Stomach smooth muscle (tissue), 2 donors: Measurements from ENCODE around the gene ARFGEF2.

Source experiments
- H3K27ac ChIP-seq: one replicate; pipeline ENCODE4 v1.7.0; 2013; ENCODE audit warnings: mild to moderate bottlenecking, low read length, inconsistent platforms
- H3K27me3 ChIP-seq, 2 donors: one replicate each; pipeline ENCODE4 v1.7.0; 2013; ENCODE audit warnings: low read length in 2 of 2; ENCODE audit not compliant: insufficient read depth in 2 of 2, control insufficient read depth in 1 of 2
- H3K36me3 ChIP-seq, 2 donors: one replicate each; pipeline ENCODE4 v1.7.0; 2013; ENCODE audit warnings: low read length in 2 of 2; ENCODE audit not compliant: control insufficient read depth in 2 of 2, insufficient read depth in 2 of 2
- H3K4me1 ChIP-seq: one replicate; pipeline ENCODE4 v1.7.0; 2013; ENCODE audit warnings: low read length; ENCODE audit not compliant: control insufficient read depth, insufficient read depth
- H3K4me3 ChIP-seq, 2 donors: one replicate each; pipeline ENCODE4 v1.7.0; 2013; ENCODE audit warnings: low read length in 2 of 2
- H3K9ac ChIP-seq, 2 donors: one replicate each; pipeline ENCODE4 v1.7.0; 2013; ENCODE audit warnings: low read length in 2 of 2, mild to moderate bottlenecking in 1 of 2
- H3K9me3 ChIP-seq, 2 donors: one replicate each; pipeline ENCODE4 v1.7.0; 2013; ENCODE audit warnings: low read length in 2 of 2; ENCODE audit not compliant: control insufficient read depth in 2 of 2
- donor health status: healthy.
- donor health status: Pancreatic carcinoma.

The ARFGEF2 gene

GRCh38 chr20:48916699-48917098, 4.8 kb upstream of the ARFGEF2 start:
- H3K9ac ChIP-seq: no peak overlapping the region
- peaks cover 0 to 2% of the 10 kb centered on the region in 2 donors for H3K27me3 ChIP-seq
- no peaks in the 10 kb centered on the region for H3K9me3 ChIP-seq
- H3K4me3 ChIP-seq: no peak overlapping the region
- H3K27ac ChIP-seq: no peak overlapping the region
- no peaks in the 10 kb centered on the region for H3K4me1 ChIP-seq
- no peaks in the 10 kb centered on the region for H3K36me3 ChIP-seq

DNA sequence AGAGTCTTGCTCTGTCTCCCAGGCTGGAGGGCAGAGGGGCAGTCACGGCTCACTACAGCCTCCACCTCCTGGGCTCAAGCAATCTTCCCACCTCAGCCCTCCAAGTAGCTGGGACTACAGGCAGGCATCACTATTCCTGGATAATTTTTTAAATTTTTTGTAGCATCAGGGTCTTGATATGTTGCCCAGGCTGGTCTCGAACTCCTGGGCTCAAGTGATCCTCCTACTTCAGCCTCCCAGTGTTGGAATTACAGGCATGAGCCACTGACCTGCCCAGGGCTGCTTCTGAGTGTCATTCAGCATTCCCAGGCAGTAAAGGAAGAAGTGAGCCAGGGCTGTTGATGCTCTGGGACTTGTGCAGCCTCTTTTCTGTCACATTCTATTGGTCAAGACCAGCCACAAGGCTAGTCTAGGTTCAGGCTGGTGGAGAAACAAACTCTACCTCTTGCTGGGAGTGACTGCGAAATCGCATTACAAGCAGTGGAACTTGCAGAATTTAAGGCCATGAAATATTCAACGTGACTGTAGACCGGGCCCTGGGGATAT, 2.1 kb upstream of the ARFGEF2 start:
- no peaks in the 10 kb centered on the region for H3K27me3 ChIP-seq
- no peaks in the 10 kb centered on the region for H3K9me3 ChIP-seq
- no peak overlapping the region for H3K4me3 ChIP-seq
- H3K4me1 ChIP-seq: peaks cover 9% of the 10 kb centered on the region
- H3K27ac ChIP-seq: no peak overlapping the region
- H3K36me3 ChIP-seq: no peaks in the 10 kb centered on the region
- H3K9ac ChIP-seq: no peak overlapping the region

GRCh38 chr20:48919882-48920526, 1.5 kb upstream of the ARFGEF2 start:
- H3K4me1 ChIP-seq: peaks cover 9% of the 10 kb centered on the region
- no peaks in the 10 kb centered on the region for H3K27me3 ChIP-seq
- no peaks in the 10 kb centered on the region for H3K9me3 ChIP-seq
- H3K36me3 ChIP-seq: no peaks in the 10 kb centered on the region
- H3K27ac ChIP-seq: no peak overlapping the region
- no peak overlapping the region for H3K4me3 ChIP-seq
- H3K9ac ChIP-seq: no peak overlapping the region

DNA sequence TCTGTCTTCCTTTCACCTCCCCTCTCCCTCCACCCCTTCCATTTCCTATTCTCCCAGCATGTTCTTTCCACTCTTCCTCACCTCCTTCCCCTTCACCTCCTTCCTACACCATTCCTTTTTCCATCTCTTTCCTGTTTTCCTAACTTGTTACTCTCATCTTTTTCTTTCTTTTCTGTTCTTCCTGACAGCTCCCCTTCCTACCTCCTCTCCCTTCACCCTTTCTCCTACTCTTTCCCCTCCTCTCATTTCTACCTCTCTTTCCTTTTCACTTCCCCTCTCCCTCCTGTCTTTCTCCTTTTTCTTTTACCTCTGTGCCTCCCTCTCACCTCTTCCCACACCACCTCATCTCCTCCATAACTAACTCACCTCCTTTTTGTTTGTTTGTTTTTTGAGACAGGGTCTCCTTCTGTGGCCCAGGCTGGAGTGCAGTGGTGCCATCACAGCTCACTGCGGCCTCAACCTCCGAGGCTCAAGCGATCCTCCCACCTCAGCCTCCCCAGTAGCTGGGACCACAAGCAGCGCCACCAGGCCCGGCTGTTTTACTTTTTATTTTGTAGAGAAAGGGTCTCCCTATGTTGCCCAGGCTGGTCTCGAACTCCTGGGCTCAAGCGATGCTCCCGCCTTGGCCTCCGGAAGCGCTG, 864 bp upstream of the ARFGEF2 start:
- Histone ChIP-seq H3K4me3 (peak overlapping the region; percentile 92 to 93), H3K27me3 (no peaks in the 10 kb centered on the region), H3K36me3 (no peaks in the 10 kb centered on the region), H3K9ac (peak overlapping the region; percentile 95 to 96), H3K27ac (peak overlapping the region; percentile 93), H3K9me3 (no peaks in the 10 kb centered on the region), H3K4me1 (peaks cover 9% of the 10 kb centered on the region)

- H3K27me3 ChIP-seq: no peaks in the 10 kb centered on the region
- no peaks in the 10 kb centered on the region for H3K36me3 ChIP-seq
- no peaks in the 10 kb centered on the region for H3K9me3 ChIP-seq
- H3K9ac ChIP-seq: peak overlapping the region; percentile 94 to 96
- H3K4me1 ChIP-seq: peaks cover 13% of the 10 kb centered on the region
- H3K4me3 ChIP-seq: peak overlapping the region; percentile 92 to 93
- peak overlapping the region; percentile 93 for H3K27ac ChIP-seq
These were observed 641 bp downstream of the ARFGEF2 start for GRCh38 chr20:48921883-48922820.

DNA sequence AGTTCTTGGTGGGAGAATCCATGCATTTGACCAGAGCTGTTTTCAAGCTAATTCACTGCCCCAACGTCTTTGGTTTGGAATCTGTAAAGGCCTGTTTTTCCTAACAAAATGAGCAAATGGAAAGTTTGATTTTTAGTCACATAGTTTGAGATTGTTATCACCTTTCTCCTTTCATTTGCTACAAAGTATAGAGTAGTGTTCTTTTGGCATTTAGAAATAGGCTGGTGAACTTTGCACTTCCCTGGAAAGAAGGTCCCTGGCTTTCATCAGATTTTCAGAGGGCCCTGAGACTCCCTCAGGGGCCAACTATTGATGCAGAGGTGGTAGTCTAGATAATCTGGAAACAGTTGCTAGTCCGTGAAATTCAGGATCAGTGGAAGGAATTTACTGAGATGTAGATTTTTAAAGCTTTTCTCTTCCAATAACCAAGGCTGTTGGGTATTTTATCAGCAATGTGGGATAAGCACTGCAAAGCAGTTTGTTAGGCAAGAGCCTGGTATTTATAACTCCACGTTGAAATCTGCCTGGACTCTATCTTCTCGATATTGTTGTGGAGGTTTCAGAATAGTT, 1.7 kb downstream of the ARFGEF2 start:
- no peaks in the 10 kb centered on the region for H3K27me3 ChIP-seq
- H3K27ac ChIP-seq: no peak overlapping the region
- no peak overlapping the region for H3K9ac ChIP-seq
- no peaks in the 10 kb centered on the region for H3K9me3 ChIP-seq
- H3K4me1 ChIP-seq: peaks cover 13% of the 10 kb centered on the region
- no peaks in the 10 kb centered on the region for H3K36me3 ChIP-seq
- H3K4me3 ChIP-seq: no peak overlapping the region

DNA sequence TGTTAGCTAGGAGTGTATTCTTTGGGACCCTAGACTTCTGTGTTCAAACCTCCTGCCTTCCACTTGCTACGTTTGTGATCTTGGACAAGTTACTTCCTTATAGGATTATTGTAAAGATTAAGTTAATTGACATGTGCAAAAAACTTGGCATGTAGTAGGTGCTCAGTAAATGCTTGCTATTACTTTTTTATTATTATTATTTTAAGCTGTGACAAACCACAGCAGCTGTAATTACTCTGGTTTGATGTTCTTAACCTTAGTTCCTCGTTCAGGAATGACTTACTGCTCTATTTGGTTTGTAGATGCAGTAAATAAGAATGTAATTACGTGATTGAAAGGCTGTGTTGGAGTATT, 3.2 kb downstream of the ARFGEF2 start:
- no peak overlapping the region for H3K9ac ChIP-seq
- H3K4me3 ChIP-seq: no peak overlapping the region
- no peaks in the 10 kb centered on the region for H3K27me3 ChIP-seq
- no peaks in the 10 kb centered on the region for H3K36me3 ChIP-seq
- H3K9me3 ChIP-seq: no peaks in the 10 kb centered on the region
- H3K27ac ChIP-seq: no peak overlapping the region
- peaks cover 25% of the 10 kb centered on the region for H3K4me1 ChIP-seq

- no peaks in the 10 kb centered on the region for H3K9me3 ChIP-seq
- H3K36me3 ChIP-seq: no peaks in the 10 kb centered on the region
- H3K27ac ChIP-seq: no peak overlapping the region
- H3K4me1 ChIP-seq: peaks cover 36% of the 10 kb centered on the region
- no peaks in the 10 kb centered on the region for H3K27me3 ChIP-seq
- no peak overlapping the region for H3K4me3 ChIP-seq
- H3K9ac ChIP-seq: no peak overlapping the region
These were observed 4.8 kb downstream of the ARFGEF2 start for GRCh38 chr20:48926267-48926666.

DNA sequence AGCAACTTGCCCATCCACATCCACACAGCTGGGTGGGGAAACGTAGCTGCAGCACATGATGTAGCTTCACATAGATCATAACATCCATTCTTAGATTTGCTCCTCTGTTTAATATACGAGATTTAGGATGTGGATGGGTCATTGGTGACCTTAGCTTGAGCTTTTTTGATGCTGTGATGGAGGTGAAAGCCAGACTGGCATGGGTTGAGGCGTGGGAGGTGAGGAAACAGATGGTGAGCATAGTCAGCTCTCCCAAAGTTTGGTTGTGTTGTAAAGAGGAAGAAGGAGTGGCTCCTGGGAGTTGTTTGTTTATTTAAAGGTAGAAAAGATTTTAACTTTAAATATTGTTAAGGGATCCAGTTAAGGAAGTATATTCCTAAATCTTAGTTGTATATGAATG, 5.3 kb downstream of the ARFGEF2 start:
- Histone ChIP-seq H3K4me3 (no peak overlapping the region), H3K27ac (no peak overlapping the region), H3K27me3 (no peaks in the 10 kb centered on the region), H3K9ac (no peak overlapping the region), H3K36me3 (no peaks in the 10 kb centered on the region), H3K4me1 (peaks cover 36% of the 10 kb centered on the region), H3K9me3 (no peaks in the 10 kb centered on the region)

GRCh38 chr20:48928832-48929725, 7.6 kb downstream of the ARFGEF2 start:
- peak overlapping the region; percentile 8 to 35 for H3K4me3 ChIP-seq
- no peaks in the 10 kb centered on the region for H3K9me3 ChIP-seq
- no peak overlapping the region for H3K9ac ChIP-seq
- H3K27me3 ChIP-seq: no peaks in the 10 kb centered on the region
- peaks cover 27% of the 10 kb centered on the region for H3K4me1 ChIP-seq
- H3K36me3 ChIP-seq: no peaks in the 10 kb centered on the region
- H3K27ac ChIP-seq: peak overlapping the region; percentile 55
